ENCODE results near the gene OR4B1.

The OR4B1 gene

GRCh38 chr11:48263423-48263911, 46.9 kb downstream of the OR4B1 start, which contains the start of gene OR4X1:
TSS of gene OR4X1 (plus strand) at chr11:48263861. CDS start at chr11:48263861, 0 bp downstream.
- DNase-seq = no peak
